HEK293T (cell line): ENCODE measurements around the gene FBXO28.

Source experiments
- BHLHE40 ChIP-seq: fragments of 450-650 bp; IDR thresholded peaks from 2 replicates; pipeline ENCODE4 v1.6.1; 2016; ENCODE audit warnings: mild to moderate bottlenecking, moderate library complexity, borderline replicate concordance
- ELF4 ChIP-seq: fragments of 450-650 bp; IDR thresholded peaks from 2 replicates; pipeline ENCODE4 v1.6.1; 2017; ENCODE audit warnings: antibody characterized with exemption
- FOXM1 ChIP-seq: fragments of 450-650 bp; IDR thresholded peaks from 2 replicates; pipeline ENCODE4 v1.6.1; 2017; ENCODE audit warnings: mild to moderate bottlenecking, borderline replicate concordance
- HDGF ChIP-seq: fragments of 450-650 bp; IDR thresholded peaks from 2 replicates; pipeline ENCODE4 v1.6.1; 2017; ENCODE audit warnings: antibody characterized with exemption, borderline replicate concordance
- SP1 ChIP-seq: fragments of 450-650 bp; IDR thresholded peaks from 2 replicates; pipeline ENCODE4 v1.6.1; 2017

DNA sequence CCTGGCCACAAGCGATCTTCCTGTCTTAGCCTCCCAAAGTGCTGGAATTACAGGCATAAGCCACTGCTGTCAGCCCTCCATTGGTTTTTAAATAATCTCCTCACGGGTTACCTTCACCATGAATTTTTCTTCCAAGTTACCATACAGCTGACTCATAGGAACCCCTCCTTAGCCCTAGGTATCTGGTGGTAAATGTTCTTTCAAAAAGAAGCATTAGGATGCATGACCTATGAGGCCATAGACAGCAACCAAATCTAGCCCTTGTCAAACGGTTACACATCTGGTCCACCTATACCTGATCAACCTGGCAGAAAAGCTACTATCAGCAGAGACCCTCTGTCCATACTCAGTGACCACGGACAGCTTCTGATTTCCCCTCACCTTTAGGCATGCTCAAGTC lies 56.4 kb downstream of the FBXO28 start:
- no peak for TF ChIP-seq HDGF
- TF ChIP-seq ELF4 = no peak
- TF ChIP-seq FOXM1 = no peak
- TF ChIP-seq SP1 = no peak
- no peak for TF ChIP-seq BHLHE40
